Activated CD8-positive, alpha-beta memory T cell treated with anti-CD3 and anti-CD28 coated beads for 1 hour (primary cell): ENCODE measurements around the gene STARD10.
"Not testable (repeated sequence)": the region's sequence is repeated elsewhere in the genome, so short reads cannot be mapped to it uniquely, and the experiment has no call there.

Experiments
- DNase-seq, 2 donors: peaks; one replicate each; pipeline ENCODE4 v3.0.0-alpha.2; 2020; ENCODE audit warnings: low read depth in 1 of 2; ENCODE audit errors: extremely low read depth in 1 of 2

Gene STARD10, protein sequence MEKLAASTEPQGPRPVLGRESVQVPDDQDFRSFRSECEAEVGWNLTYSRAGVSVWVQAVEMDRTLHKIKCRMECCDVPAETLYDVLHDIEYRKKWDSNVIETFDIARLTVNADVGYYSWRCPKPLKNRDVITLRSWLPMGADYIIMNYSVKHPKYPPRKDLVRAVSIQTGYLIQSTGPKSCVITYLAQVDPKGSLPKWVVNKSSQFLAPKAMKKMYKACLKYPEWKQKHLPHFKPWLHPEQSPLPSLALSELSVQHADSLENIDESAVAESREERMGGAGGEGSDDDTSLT

DNA sequence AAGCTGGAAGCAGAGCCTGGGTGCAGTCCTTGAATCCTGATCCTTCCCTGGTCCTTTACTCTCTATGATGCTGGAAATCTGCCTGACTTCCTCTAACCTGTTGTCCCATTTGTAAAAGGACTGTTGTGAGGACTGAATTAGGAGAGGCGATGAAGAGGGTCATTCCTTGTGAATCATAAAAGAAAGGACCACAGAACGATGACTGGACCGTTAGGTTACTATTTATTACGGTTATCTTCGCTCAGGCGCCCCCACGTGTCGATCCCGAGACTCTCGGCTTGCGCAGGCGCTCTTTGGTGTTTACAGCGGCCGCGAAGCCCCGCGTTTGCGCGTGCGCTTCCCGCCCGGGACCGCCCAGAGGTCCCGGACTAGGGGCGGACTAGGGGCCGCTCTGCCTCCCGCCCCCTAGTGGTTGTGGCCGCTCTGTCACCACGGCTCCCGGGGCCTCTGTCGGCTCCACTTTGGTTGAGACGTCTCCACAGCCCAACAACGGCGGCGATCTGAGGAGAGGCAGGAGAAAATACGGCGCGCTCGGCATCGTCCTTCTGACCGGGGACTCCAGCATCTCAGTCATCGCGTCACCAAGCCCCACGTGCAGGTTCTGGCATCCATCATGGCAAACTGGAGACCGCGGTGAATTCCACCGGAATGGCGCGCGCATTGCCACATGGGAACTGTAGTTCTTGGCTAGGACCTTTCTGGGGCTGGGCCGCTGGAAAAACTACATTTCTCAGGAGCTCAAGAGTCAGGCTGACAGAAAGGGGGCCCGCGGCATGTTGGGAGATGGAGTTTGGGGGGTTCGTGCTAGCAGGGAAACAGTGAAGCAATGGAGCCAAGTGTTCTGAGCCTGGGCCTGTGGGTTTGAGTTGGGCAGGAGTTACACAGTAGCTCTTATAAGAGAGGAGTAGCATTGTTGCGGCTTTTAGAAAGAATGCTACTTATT is at the start of gene STARD10:
TSS of gene STARD10 (minus strand) at position 623 of the 943 bp plus-strand sequence. CDS start 12,866 bp downstream, outside the sequence.
- DNase-seq = peak; percentile 84 to 93

DNA sequence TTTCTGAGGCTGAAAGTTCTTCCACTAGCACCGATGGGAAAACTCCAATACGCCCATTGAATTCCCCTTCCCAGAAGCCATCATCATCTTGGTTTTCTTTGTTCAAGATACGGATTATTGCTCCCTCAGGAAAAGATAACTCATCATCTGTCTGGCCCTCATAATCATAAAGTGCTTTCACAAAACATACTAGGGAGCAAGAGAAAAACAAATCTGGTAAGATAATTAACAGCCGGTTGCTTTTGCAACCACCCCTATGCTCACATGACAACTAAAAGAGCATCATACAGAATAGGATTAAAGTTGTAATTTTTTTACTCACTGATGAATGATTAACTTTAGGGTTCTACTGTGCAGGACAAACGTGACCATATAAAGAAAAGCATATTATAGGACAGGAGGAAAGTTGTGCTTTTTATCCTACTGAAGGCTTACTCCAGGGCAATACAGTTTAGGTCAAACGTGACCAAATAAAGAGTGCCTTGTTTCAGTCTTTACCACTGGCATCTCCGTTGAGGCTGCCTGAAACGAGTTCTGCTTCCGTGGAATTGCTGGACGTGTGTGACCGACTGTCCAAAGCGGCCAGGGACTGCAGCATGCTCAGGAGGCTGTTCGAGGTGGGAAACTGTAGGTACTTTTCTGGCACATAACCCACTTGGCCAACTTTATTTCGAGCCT is 48.9 kb upstream of the STARD10 start:
- DNase-seq = no peak

DNA sequence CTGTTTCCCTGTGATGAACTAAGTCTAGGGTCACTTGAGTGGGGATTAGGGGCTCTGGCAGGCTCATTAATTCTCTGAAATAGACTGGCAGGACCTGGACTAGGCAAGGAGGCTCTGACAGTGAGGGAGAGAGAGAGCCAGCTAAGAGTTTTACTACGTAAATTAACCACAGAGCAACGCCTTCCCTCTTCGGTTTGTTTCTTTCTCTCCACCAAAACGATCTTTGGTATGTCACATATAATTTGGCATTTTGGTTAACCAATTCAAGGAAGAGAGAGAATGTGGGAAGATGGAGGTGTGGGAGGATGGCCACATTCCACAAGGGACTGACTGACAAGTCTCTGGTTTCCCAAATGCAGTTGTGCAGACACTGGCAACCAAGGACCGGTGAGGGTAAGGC is 48.3 kb upstream of the STARD10 start:
- no peak for DNase-seq

DNA sequence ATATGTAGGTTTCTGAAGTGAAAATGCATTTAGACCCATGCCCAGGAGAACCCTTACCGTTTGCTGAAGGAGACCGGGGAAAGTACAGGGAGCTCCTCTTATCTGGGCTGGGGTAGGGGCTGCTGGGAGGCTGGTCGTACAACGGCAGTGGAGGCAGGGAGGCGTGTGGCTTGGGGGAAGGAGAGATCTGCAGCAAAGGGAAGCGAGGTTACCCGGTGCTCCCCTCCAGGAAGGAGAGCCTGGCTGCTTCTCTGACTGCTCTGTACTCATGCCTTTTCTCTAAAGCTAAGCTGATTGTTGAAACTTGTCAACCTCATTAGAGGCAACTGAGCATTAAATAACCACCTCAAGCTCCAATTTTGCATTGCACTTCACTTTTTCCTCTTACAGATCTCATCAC is 47.5 kb upstream of the STARD10 start:
- DNase-seq = no peak

DNA sequence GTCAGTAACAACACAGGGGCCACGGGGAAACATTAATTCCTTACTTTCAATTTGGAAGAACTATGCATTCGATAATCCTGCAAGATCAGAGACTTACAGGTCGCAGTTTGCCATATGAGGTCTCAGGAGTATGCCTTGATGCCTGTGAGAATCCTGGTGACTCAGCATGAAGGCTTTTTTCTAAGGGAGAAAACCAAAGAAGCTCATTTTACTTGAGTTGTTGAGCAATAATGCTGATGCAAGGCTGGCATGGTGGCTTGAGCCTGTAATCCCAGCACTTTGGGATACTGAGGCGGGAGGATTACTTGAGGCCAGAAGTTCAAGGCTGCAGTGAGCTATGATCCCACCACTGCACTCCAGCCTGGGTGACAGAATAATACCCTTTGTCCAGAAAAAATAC is 46.9 kb upstream of the STARD10 start:
- no peak for DNase-seq

DNA sequence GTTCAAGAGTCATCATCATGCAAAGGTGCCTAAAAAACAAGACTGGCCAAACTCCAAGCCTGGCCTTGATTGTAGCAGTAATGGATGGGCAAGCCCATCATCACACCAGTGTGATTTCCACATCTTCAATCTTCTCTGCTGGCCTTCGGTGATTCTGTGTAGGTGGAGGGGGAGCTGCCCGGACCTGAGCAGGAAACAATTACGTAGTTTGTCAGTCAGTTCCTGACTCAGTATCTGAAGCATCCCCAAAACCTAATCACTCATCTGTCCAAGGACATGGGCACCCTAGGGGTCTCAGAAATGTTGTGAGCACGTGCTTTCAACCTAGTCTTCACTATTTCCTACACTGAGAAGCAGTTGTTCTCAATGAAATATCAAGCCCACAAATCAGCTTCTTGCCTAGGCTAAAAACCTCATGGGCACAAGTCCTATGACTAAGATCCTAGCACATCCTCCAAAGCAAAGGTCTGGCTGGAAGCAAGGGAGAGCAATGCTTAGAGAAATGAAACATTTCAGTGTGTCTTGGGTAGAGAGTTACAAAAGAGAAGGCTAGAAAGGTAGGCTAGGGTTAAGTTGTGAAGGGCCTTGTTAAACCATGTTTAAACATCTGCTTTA is 45.0 kb upstream of the STARD10 start:
- no peak for DNase-seq

DNA sequence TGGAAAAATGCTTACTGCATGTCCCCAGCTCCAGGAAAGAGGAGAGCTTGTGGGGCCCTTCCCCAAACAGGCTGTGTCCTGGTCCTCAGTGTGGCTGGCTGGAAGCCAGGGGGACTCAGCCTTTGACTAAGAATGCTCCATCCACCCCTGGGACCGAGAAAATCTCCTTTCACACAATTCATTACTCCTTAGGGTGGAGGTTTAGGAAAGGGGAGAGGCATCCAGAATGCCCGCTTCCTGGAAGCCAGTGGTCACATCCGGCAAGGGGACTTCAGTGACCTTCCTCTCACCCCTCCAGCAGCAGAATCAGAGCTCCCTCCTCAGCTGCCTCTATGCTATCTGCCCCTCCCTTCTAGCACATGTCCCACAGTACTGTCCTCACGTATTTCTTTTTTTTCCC is 42.3 kb upstream of the STARD10 start:
- DNase-seq = no peak

DNA sequence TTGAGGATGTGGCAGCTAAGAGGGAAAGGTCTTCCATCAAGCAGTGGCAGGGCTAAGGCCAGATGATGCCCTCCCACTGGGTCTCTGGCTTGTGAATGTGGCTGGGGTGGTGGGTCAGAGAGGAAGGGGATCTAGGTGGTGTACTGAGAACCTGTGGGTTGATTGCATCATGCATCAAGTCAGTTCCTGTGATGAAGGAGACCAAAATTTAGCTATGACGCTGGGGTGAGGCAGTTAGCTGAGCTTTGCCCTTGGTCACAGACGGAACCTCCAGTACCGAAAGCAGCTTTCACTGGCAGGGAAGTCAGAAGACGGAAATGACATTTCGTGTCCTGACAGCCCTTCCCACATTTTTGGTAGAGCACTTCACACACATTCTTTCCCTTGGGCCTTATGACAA is 41.1 kb upstream of the STARD10 start:
- DNase-seq = no peak

DNA sequence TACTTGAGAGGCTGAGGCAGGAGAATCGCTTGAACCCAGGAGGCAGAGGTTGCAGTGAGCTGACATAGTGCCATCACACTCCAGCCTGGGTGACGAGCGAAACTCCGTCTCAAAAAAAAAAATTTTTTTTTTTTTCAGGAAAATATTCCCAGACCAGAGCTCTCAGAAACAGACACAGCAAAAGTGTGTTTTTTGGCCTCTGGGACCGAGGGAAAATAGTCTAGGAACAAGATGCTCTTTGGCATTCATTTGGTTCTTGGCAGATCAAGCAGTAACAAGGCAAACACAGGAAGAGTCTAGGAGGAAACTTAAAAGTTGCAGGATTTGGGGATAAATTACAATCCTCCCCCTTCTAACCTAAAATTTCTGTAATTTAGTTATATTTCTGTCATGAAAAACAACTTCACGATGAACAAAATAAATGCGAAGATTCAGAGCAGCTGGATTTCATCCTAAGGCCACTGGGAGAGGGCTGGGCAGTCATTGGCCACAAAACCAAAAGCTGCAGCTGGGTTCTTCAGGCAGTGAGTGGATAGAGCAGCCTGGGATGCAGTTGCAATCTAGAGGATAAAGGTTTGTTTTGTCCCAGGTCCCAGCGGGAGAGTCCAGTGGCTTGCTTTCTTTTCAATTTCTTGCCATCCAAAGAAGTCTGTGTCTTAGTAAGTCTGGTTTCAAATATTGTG is 40.1 kb upstream of the STARD10 start:
- no peak for DNase-seq

DNA sequence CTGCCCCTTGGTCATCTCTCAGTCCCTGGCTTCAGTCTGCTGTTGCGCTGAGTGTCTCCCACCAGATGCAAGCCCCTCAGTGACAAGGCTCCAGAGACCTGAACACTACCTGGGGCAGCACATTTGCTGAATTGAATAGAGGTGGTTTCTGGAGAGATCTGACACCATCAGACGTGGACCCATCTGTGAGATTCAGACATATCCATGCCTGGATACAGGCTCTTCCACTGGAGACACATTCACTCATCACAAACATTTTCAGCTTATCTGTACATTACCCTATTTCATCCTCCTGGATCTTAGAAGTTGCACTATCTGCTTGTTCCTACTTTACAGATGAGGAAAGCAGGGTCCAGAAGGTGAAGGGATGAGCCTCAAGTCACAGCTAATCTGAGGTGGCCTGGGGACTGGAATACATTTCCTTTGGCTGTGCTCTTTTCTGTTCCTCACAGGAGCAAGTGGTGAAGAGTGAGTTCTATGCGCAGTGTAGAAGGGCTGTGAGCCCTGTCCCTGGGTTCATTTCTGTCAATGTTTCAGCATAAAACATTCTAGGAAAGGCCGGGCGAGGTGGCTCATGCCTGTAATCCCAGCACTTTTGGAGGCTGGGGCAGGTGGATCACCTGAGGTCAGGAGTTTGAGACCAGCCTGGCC is 39.4 kb upstream of the STARD10 start:
- DNase-seq = no peak

DNA sequence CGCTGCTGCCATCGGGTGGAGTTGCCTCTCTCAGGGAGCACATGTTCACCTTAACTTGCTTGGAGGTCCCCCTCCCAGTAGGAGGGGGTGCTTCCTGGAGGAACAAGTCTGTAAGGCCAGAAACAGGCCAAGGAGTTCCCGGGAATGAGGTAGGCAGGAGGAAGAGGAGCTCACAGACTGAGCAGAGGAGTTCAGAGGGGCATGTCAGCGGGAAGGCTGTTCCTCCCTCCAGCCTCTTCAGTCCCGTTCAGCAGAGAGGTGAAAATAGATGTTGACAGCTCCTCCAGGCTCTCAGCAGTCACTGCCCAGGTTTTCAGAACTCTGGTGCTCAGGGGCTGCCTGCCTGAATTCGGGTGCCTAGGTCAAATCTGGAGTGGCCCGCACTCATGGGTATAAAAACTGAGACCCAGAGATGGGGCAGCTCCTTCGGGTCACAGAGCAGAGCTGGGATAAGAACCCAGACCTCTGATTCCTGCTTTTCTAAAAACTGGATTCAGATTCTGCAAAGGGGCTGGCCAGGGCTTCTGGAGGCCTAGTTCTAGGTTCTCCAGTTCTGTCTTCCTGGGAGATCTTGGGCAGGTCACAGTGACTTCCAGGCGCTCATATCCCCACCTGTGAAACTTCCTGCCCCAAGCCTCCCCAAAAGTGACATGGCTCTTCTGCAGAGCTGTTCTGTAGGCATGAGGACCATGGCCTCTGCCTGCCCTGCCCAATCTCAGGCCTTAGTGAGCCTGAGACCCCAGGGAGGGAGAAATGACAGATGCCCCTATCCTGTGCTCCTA is 38.6 kb upstream of the STARD10 start:
- DNase-seq = no peak

DNA sequence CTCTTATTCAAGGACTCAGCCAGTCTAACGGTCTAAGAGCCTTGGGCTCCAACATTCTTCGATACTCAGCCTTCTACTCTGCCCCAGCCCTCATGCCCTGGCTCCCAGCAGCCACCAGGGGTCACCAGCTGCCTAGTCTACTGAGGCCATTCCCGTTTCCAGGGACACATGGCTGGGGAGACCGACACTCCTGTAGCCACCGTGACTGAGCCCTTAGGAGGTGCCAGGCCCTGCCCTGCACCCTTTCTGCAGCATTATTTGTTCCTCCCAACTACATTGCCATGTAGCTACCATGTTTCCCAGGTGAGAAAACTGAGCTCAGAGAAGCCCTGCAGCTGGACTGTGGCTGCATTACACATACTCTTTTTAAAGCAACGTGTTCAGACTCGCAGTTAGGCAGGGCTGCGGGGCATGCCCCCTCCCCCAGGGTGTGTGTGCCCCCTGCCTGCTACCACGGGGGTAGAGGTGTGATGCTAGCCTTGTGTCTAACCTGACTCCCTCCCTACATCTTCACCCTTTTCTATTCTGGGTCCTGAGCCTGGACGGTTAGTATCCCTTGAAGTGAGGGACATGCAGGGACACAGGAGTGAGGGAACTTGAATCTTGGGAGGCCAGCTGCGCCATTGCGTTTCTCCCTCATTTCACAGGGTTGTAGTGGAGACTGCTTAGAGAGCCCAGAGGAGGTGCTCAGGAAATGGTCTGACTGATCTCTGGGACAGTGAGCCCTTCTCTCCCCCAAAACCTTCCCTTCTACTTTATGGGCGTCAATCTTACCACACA is 37.9 kb upstream of the STARD10 start:
- DNase-seq = no peak

DNA sequence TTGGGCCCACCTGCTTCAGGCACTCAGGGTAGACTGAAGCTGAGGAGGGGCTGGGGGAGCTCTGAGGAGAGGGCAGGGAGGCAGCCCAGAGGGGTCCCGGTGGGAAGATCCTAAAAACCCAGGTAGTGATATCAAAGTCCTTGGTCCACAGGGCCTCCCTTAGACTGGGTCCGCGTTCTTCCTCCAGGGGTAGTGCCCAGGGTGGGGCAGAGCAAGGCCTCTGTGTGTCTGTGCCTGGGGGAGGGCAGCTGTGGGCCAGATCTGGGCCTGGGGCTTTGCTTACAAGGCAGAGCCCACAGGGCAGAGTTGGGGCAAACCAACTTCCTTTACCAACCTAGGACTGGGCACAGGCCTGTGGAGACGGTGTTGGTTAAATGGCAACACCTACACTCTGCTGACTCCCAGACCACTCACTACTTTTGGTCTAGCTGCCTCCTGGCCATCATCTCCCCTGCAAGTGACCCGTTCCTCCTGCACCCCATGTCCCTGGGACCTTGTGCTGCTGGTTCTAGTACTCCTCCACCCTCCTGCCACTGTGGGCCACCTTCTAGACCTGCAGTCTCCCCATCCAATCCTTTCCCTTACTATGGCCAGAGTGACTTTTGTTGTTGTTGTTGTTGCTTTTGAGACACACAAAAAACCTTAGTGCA is 36.2 kb upstream of the STARD10 start:
- DNase-seq = no peak

DNA sequence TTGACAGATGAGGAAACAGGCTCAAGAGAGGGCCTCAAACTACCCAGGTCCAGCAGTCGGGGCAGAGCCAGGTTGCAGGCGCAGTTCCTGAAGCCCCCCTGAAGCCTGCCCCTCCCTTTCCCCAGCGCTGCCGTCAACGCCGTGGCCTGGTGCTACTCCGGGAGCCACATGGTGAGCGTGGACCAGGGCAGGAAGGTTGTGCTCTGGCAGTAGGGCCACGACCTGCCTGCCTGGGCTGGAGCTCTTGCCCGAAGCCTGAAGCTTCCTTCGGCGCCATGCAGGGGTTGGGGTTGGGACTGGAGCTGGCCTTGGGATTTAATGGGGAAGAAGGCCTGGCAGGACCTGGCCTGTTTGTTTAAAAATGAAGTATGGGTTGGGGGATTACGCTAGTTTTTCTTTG is 35.3 kb upstream of the STARD10 start:
- no peak for DNase-seq

DNA sequence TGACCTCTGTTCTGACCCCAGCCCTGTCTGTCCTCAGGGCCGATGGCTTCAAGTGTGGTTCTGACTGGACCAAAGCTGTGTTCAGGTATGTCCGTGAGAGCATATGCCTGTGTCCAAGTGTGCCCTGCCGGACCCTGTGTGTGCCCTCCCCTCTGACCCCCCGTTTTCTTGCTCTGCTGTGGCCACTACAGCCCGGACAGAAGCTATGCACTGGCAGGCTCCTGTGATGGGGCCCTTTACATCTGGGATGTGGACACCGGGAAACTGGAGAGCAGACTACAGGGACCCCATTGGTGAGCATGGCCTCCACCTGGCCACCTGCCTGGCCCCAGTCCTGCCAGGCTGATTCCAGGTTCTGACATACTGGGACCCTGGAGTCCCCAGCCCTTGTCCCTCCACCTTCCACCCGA is 34.9 kb upstream of the STARD10 start:
- no peak for DNase-seq

DNA sequence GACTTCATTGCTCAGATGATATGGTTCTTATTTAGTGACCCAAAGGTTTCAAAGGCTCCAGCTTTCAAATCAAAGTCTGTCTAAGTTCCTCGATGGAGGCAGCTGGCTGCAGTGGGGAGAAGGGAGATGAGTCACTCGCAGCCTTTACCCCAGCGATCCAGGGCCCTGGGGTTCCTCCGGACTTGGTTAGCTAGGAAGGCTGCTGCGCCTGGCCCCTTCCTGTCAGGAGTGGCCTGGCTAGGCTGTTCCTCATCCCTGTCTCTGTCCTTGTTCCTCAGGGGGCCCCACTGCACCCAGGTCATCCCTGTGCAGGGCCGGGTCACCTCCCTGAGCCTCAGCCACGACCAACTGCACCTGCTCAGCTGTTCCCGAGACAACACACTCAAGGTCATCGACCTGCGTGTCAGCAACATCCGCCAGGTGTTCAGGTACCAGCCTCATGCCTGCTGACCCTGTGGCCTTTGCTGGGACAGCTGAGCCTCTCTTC is 34.3 kb upstream of the STARD10 start:
- DNase-seq = no peak

DNA sequence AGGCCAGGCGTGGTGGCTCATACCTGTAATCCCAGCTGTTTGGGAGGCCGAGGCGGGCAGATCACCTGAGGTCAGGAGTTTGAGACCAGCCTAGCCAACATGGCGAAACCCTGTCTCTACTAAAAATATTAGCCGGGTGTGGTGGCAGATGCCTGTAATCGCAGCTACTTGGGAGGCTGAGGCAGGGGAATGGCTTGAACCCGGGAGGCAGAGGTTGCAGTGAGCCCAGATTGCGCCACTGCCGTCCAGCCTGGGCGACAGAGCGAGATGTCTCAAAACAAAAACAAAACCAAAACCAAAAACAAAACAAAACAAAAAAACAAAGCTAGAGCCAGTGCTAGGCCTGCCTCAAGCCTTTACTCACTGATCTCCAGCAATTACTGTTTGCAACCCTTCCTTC is 33.8 kb upstream of the STARD10 start:
- DNase-seq = not testable (repeated sequence)

DNA sequence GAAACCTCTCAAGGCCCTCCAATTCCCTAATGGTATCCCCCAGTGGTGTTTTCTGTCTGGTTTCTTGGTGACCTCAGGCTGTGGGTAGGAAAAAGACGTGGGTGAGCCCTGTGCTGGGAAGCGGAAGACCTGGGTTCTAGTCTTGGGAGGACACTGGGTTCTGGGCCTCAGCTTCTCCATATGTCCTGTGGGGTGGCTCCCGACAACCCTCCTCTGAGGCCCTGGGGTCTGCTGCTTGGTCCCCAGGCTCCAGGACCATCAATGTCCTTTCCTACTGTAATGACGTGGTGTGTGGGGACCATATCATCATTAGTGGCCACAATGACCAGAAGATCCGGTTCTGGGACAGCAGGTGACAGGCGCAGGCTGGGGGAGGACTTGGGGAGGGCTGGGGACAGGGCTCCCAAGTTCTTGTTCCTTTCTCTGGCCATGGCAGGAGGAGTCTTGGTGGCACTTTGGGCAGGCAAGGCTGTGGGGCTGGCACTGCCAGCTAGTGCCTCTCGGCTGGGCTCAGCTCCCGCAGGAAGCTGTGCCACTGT is 33.2 kb upstream of the STARD10 start:
- no peak for DNase-seq
